HL-60/S4 treated with phorbol 12-myristate 13-acetate at 8.2 ng/mL for 4 days and 3 days (cell line): ENCODE results near the gene FKBP7.
"Not testable (repeated sequence)": the region's sequence is repeated elsewhere in the genome, so short reads cannot be mapped to it uniquely, and the experiment has no call there.

Experiments
- in situ Hi-C: fragments of 300-500 bp; cut with MboI; formaldehyde crosslinking; loops from 2 replicates; pipeline ENCODE4 v1.15.0; 2022; ENCODE audit warnings: low sequenced_read_pairs

The FKBP7 gene

DNA sequence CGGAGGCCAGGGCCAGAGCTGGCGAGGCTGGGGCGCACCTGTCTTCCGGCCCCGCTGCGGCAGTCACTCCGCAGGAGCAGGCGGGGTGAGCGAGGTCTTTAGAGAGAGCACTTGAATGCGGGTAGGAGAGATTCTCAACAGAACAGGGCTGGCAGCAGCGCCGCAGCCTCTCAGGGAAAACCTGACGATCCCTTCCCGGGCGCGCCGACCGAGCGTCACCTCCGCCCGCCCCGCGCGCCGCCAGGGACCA, 28.0 kb downstream of the FKBP7 start:
- in situ Hi-C loops, result no loop called here

- in situ Hi-C loops, result no loop called here
Observed at GRCh38 chr2:178449700-178450523, 28.5 kb downstream of the FKBP7 start.

GRCh38 chr2:178448968-178449661, 29.3 kb downstream of the FKBP7 start:
- in situ Hi-C loops, result no loop called here

- in situ Hi-C loops, result no loop called here
Observed at GRCh38 chr2:178441426-178441825, 37.0 kb downstream of the FKBP7 start.

DNA sequence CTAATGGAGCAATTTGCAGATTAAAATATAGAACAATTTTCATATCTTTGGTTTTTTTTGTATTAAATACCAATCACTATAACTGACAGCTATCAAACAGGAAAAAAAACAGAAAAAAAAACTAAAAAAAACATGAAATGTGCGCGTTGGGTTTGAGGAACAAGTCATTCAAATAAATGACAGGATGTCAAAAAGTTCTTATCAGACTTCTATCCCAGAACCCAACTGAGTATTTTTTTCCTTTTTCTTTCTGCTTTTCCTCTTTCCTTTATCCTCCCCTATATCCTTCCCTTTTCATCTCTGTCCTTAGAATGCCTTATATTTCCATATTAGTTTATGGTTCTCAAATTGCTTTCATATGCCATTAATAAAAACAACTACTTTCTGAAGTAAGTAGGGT, 41.7 kb downstream of the FKBP7 start:
- in situ Hi-C loops, result no loop called here

- in situ Hi-C loops, result no loop called here
Observed at GRCh38 chr2:178429336-178429735, 49.1 kb downstream of the FKBP7 start.

DNA sequence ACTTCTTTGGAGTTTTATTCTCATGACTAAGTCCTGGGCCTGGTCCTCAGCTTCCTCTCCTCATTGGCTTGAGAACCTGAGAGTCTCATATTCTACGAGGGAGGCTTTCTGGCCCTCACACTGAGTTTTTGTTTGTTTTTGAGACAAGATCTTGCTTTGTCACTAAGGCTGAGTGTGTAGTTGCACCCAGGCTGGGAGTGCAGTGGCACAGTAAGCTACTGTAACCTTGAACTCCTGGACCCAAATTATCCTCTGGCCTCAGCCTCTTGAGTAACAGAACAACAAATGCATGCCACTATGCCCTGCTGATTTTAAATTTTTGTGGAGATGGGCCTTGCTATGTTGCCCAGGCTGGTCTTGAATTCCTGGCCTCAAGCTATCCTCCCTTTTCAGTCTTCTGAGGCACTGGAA, 50.0 kb downstream of the FKBP7 start:
- in situ Hi-C loops, result no loop called here

GRCh38 chr2:178427458-178427857, 50.9 kb downstream of the FKBP7 start:
- in situ Hi-C loops, result no loop called here

DNA sequence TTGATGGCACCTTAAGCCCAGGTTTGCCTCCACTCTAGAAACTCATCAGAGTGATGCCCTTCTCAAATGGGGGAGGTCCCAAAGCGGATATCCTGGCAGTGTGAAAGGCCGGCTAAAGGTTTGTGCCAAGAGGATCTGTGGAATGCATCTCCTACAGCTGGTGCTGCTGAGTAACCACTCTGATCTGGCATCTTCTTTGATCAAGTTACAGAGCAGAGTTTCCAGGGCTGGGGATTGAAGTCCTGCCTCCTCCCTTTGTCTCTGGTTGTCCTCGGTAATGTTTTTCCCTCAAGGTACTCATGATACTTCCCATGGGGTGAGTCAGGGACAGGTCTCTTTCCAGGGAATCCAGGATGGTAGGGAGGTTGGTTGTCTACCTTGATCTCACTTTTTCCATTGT, 52.0 kb downstream of the FKBP7 start:
- in situ Hi-C loops, result no loop called here

- in situ Hi-C loops, result no loop called here
Observed at GRCh38 chr2:178425255-178425827, 53.1 kb downstream of the FKBP7 start.

- in situ Hi-C loops, result not testable (repeated sequence)
Observed at GRCh38 chr2:178423746-178424145, 54.7 kb downstream of the FKBP7 start.

- in situ Hi-C loops, result no loop called here
Observed at GRCh38 chr2:178422097-178422496, 56.3 kb downstream of the FKBP7 start.

DNA sequence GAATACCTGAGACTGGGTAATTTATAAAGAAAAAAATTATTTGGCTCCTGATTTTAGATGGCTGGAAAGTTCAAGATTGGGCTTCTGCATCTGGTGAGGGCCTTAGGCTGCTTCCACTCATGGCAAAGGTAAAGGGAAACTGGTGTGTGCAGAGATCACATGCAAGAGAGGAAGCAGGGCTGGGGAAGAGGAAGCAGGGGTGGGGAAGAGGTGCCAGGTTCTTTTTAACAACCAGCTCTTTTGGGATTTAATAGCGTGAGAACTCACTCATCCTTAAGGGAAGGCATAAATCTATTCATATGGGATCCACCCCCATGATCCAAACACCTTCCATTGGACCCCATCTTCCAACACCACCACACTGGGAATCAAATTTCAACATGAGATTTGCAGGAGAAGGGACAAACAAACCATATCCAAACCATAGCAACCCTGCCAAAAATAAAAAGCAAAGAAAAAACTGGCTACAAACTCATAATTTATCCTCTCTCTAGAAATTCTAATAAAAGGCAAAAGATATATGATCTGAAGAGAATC, 57.9 kb downstream of the FKBP7 start:
- in situ Hi-C loops, result no loop called here

DNA sequence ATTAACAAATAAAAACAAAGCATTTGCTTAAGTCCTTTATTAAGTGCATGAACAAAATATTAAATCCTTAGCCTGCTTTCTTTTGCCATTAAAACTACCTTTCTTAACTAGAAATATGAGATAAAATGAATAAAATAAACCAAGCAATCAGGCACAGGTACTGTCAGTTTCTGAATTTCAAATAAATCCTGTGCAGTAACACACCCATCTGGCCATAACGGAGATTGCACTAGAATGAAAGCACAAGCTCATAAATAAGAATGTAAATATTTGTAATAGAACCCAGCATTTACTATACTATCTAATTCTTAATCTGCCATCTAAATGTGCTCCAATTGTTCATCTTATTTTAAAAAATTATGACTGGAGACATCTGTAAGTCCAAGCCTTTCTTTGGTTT, 59.3 kb downstream of the FKBP7 start:
- in situ Hi-C loops, result no loop called here

DNA sequence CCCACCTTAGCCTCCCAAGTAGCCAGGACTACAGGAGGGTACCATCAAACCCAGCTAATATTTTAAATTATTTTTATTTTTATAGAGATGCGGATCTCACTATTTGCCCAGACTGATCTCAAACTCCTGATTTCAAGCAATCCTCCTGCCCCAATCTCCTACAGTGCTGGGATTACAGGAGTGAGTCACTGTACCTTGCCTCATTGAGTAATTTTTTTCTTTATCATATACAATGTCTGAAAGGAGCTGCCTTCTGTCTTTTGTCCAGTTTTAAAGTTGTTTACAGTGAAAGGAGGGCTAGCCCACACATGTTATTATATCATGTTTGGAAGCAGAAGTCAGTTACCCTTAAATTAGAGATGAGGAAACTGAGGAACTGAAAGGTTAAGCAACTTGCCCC, 60.0 kb downstream of the FKBP7 start:
- in situ Hi-C loops, result no loop called here

DNA sequence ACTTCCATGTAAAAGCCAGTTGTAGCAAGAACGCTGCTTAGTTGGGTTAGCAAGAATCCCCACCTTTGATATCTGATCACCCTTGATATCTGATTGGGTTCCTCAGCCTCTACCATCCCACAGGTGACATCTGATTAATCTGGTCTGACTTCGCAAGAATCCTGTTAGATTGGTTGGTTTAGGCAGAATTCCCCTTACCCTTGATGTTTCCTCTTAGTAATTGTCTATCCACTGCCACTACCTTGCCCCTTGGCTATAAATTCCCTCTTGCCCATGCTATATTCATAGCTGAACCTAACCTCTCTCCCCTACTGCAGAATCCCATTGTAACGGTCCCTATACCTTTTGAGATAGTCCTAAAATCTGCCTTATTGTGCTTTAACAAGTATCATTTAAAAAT, 60.5 kb downstream of the FKBP7 start:
- in situ Hi-C loops, result no loop called here

DNA sequence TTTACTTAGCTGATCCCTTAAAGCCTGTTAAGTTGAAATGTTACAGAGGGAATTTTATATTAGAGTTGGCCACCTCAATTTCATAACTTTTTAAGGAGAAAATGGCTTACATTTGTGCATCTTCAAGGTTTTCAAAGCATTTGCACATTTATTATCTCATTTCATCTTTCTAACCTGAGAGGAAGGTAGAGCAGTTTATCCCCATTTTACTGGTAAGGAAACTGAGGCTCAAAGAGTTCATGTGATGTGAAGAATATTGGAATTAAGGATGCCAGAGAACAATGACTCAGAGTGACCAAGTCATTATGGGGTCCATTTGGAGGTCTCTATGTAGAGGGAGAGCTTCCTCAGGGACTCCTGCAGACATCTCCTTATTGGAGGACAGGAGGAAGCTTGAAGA, 62.4 kb downstream of the FKBP7 start:
- in situ Hi-C loops, result no loop called here

DNA sequence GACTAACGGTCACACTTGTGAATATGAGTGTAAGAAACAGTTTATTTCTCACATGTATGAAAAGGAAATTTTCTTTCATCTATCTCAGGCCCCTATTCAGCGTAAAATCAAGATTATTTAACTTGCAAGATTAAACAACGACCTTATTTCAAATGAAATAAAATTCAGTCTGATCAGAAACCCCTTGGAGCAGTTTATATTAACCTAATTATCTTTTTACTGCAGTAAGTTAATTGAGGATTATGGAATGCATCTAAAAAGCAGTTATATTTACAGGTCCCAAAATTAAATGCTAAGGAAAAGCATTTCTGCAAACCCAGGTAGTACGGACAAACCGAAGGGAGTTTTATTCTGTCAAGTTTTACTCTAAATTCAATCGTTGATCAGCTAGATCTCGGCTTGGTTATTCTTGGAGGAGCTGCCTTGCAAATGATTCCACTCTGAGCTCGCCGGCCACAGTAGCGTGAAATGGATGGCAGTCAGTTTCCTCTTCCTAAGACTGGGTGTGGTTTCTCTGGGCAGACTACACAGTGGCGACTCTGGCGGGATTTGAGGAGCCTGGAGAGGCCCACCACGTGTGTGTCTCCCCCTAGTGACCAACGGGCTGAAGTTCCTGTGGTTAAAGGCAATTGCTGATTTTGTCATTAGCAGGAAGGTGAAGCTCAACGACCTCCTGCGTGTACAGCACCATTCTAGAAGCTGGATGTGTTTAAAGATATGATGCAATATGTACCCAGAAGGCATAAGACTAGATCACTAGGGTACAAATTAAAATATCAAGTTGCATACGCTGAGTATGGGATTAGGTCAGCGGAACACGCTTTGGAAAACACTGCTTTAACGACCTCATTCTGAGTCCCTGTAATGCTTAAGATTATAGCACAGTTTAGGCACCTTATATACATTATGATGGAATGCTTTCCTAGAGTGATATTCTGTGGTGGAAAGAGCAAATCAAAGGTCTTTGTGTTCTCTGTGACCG, 63.8 kb downstream of the FKBP7 start:
- in situ Hi-C loops, result no loop called here
